Activated CD4-positive, alpha-beta T cell treated with anti-CD3 and anti-CD28 coated beads, Interleukin-2, amount 10 ng/mL, durations not matched to agents 7 days and 5 days (primary cell): ENCODE data around the gene WDR62. TPM values are rescaled to one million over a fixed set of nuclear protein-coding genes. Genes with fewer than 3 reads are reported as not detected.

Experiments
- CTCF ChIA-PET: fragments of 350-600 bp; sonication (Branson Sonifier 250); formaldehyde crosslinking; loops from one replicate; lab custom pipeline; 2021; ENCODE audit warnings: antibody characterized with exemption; lab: Charles Lee
- POLR2A ChIA-PET: fragments of 350-600 bp; sonication (Branson Sonifier 250); formaldehyde crosslinking; loops from one replicate; lab custom pipeline; 2021; ENCODE audit warnings: antibody characterized with exemption; lab: Charles Lee
- DNase-seq: peaks from one replicate; pipeline ENCODE4 v3.0.0-alpha.2; 2020
- H3K27ac Mint-ChIP-seq: one replicate; pipeline ENCODE4 v1.8.0; 2021; ENCODE audit warnings: mild to moderate bottlenecking, moderate library complexity, mixed read lengths
- H3K27me3 Mint-ChIP-seq: one replicate; pipeline ENCODE4 v1.8.0; 2021; ENCODE audit warnings: mixed read lengths
- H3K36me3 Mint-ChIP-seq: one replicate; pipeline ENCODE4 v1.8.0; 2021; ENCODE audit warnings: low read depth, mixed read lengths
- H3K4me1 Mint-ChIP-seq: one replicate; pipeline ENCODE4 v1.8.0; 2021; ENCODE audit warnings: mixed read lengths
- H3K4me3 Mint-ChIP-seq: one replicate; pipeline ENCODE4 v1.8.0; 2021; ENCODE audit warnings: mild to moderate bottlenecking, moderate library complexity, mixed read lengths
- H3K9me3 Mint-ChIP-seq: one replicate; pipeline ENCODE4 v1.8.0; 2021; ENCODE audit warnings: mixed read lengths
- total RNA-seq, 2 experiments: library from RNA; stranded (reverse); gene quantifications; one replicate each; pipeline ENCODE4 v1.2.3, GENCODE V29; 2021

WDR62 gene
- total RNA-seq, 2 experiments from 2014 or later = 33.4 to 37.1 TPM

DNA sequence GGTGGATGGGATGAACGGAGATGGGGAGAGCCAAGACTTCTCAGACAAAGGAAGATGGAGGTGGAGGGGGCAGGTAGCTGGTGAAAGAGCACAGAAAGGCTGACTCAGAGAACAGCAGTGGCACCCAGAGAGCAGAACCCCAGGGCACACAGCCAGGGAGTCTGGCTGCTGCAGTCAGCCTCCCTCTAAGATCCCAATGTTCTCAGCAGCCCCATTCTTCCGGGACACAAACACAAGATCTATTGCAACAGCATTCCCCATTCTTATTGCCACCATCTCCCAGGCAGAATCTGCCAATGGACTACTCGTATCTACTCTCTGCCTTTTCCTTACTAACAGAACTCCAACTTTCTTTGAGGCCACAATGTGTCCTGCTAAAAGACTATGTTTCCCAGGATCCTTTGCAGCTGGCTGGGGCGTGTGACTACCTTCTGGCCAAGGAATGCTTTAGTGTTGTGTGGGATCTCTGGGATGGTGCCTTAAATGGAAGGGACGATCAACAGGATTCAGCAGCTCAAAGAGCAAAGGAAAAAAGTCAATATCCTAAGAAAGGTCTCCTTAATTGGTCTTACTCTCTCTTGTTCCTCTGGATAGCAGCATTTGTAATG is 8.2 kb upstream of the WDR62 start:
- H3K27me3 Mint-ChIP-seq = no peaks in the 10 kb centered on the region
- peaks cover 9% of the 10 kb centered on the region for H3K4me1 Mint-ChIP-seq
- no peak overlapping the region for H3K27ac Mint-ChIP-seq
- H3K9me3 Mint-ChIP-seq = no peaks in the 10 kb centered on the region
- H3K4me3 Mint-ChIP-seq = no peak overlapping the region
- POLR2A ChIA-PET = no interaction called here
- CTCF ChIA-PET = interaction anchor here (0.7 to 1.3 kb wide), 2 partner anchors 15 to 67 kb away, joined by 3 read pairs; no protein-coding TSS in a partner anchor
- H3K36me3 Mint-ChIP-seq = peaks cover 8% of the 10 kb centered on the region
- no peak for DNase-seq

DNA sequence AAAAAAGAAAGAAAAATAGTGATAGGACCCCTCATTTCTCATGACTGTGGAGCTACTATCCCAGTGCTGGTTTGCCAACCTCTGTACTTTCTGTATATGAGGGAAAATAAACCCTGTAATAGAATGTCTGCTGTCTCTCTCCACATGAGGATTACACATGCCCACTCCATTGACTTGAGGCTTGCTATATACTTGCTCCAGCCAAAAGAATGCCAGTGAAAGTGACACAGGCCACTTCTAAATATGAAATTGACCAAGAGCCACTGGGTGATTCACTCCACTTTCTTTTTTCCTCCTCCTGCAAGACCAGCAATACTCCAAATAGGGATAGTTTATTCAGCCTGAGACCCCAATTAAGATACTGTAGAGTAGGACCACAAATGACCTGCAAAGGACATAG is 6.9 kb upstream of the WDR62 start:
- Mint-ChIP-seq H3K4me1 (peaks cover 15% of the 10 kb centered on the region), H3K36me3 (peaks cover 11% of the 10 kb centered on the region), H3K27me3 (no peaks in the 10 kb centered on the region), H3K4me3 (no peak overlapping the region), H3K27ac (no peak overlapping the region), H3K9me3 (no peaks in the 10 kb centered on the region)
- POLR2A ChIA-PET = no interaction called here
- CTCF ChIA-PET = interaction anchor here (0.8 to 1.3 kb wide), 2 partner anchors 10 to 14 kb away, joined by 3 read pairs; no protein-coding TSS in a partner anchor
- no peak for DNase-seq

DNA sequence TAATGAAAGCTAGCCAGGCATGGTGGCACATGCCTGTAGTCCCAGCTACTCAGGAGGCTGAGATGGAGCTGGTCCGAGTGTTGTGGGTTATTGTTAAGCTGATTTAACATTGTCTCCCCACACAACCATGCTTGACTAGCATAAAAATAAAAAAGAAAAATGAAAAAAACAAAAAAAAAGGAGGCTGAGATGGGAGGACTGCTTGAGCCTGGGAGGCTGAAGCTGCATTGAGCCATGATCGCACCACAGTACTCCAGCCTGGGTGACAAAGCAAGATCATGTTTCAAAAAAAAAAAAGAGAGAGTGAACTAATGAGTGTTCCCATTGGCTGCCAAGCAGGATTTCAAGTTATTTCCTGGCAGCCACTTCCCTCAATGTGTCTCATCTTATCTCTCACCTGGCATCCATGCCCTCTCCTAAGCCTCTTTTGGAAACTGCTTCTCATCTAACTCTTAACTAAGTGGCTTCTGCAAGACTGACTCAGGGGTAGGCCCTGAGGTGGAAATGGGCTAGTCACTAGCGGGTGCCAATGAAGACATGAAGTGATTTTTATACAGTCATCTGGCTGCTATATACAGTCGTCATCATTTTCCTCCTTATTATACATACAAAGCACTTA is 5.5 kb upstream of the WDR62 start:
- Mint-ChIP-seq H3K27me3 (no peaks in the 10 kb centered on the region), H3K9me3 (no peaks in the 10 kb centered on the region), H3K36me3 (peaks cover 11% of the 10 kb centered on the region), H3K27ac (no peak overlapping the region), H3K4me1 (peaks cover 19% of the 10 kb centered on the region), H3K4me3 (no peak overlapping the region)
- ChIA-PET POLR2A (interaction anchor here (0.6 to 0.7 kb wide), 2 partner anchors 53 to 167 kb away, joined by 3 read pairs; no protein-coding TSS in a partner anchor), CTCF (interaction anchor here (0.6 kb wide), 1 partner anchor 114 kb away, joined by 3 read pairs; no protein-coding TSS in a partner anchor)
- no peak for DNase-seq

DNA sequence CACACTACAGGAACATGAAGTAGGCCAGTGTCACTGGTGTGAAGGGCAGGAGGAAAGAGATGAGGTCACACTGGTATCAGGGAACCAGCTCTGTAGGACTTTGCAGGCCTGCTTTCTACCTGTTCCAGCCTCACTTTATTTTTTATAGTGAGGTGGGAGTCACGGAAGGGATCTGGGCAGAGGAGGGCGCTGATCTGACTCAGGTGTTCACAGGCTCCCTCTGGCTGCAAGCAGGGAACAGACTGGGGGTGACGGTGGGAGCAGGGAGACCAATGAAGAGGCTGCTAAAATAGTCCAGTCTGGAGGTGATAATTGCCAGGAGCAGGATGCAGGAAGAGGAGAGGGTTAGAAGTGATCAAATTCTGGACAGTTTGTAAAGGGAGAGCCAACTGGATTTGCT is 3.5 kb upstream of the WDR62 start:
- Mint-ChIP-seq H3K27me3 (no peaks in the 10 kb centered on the region), H3K9me3 (no peaks in the 10 kb centered on the region), H3K36me3 (peaks cover 8% of the 10 kb centered on the region), H3K4me3 (no peak overlapping the region), H3K27ac (no peak overlapping the region), H3K4me1 (peaks cover 29% of the 10 kb centered on the region)
- ChIA-PET CTCF (no interaction called here), POLR2A (no interaction called here)
- no peak for DNase-seq

DNA sequence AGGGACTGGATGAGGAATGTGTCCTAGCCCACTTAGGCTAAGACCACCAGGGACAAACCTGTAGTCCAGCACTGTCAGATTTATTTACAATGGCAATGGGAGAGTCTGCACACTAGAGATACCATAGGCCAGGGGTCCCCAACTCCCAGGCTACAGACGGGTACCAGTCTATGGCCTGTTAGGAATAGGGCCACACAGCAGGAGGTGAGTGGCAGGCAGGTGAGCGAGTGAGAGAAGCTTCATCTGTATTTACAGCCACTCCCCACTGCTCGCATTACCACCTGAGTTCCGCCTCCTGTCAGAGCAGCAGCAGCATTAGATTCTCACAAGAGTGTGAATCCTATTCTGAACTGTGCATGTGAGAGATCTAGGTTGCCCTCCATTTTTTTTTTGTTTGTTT is 3.1 kb upstream of the WDR62 start:
- Mint-ChIP-seq H3K4me3 (no peak overlapping the region), H3K36me3 (peaks cover 11% of the 10 kb centered on the region), H3K4me1 (peaks cover 33% of the 10 kb centered on the region), H3K27ac (no peak overlapping the region), H3K27me3 (no peaks in the 10 kb centered on the region), H3K9me3 (no peaks in the 10 kb centered on the region)
- DNase-seq = no peak
- CTCF ChIA-PET = no interaction called here
- POLR2A ChIA-PET = no interaction called here

DNA sequence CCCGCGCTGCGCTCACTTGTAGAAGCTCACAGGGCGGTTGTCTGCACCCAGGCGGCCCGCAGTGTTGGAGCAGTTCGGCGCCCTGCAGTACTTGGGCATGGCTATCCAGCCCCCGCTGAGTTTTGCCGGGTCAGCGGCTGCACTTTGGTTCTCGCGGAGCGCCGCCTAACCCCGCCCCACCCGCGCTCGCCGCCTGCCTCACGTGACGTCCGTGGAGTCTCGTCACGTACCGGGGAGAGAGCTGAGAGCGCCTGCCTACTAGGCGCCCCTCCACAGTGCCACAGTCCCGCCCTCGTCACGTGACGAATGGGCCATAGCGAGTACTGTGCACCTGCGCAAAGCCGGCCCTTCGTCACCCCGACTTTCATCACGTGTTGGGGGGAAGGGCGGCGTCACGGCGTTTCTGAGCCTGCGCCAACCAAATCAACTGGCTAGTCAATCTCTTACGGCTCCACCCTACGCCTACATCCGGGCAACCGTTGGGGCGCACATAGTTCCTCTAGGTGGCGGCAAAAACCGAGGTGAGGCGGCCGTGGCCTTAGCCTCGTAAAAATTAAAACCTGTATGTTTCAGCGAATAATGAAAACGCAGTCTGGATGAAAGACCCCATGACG is 471 bp upstream of the WDR62 start, which contains the start of gene THAP8:
Gene THAP8 (minus strand): TSS at position 167 of the 614 bp plus-strand sequence. CDS start 68 bp downstream, at position 99.
- H3K4me3 Mint-ChIP-seq = peak within 1 kb of the TSS; percentile 98
- H3K4me1 Mint-ChIP-seq = peaks cover 46% of the 10 kb centered on the region

DNA sequence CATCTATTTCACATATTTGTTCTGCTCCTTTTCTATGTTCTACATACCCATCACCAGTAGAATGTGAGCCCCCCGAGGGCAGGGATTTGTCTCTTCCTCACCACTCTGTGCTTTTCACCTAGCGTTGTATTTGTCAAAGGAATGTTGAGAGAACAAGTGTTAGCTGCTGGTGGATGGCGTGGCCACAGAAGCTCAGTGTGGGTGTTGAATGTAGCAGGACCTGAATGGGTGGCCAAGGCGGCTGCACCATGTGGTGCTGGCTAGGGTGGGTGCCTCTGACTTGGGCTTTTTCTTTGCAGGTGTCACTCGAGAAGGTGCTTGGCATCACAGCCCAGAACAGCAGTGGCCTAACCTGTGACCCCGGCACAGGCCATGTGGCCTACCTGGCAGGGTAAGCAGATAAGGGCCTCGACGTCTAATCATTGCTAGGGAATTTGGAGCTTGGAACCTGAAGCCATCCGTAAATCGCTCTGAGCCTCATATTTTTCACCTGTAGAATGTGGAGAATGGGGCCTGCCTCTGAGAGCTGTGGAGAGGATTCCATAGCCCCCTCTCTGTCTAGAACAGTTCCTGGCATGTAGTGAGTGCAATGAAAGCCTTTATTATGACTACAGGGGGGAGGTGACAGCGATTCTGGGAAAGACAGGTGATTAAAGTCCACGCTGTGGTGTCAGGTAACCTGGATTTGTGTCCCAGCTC is 3.9 kb downstream of the WDR62 start:
- peaks cover 39% of the 10 kb centered on the region for H3K36me3 Mint-ChIP-seq
- H3K27me3 Mint-ChIP-seq = no peaks in the 10 kb centered on the region
- peak overlapping the region; percentile 25 for H3K27ac Mint-ChIP-seq
- H3K9me3 Mint-ChIP-seq = no peaks in the 10 kb centered on the region
- H3K4me1 Mint-ChIP-seq = peaks cover 30% of the 10 kb centered on the region
- POLR2A ChIA-PET = no interaction called here
- no peak overlapping the region for H3K4me3 Mint-ChIP-seq
- CTCF ChIA-PET = no interaction called here
- no peak for DNase-seq

More for the DNA sequence above, 471 bp upstream of the WDR62 start, which contains the start of gene THAP8:
- Mint-ChIP-seq H3K9me3 (no peaks in the 10 kb centered on the region), H3K27ac (peak within 1 kb of the TSS; percentile 97), H3K27me3 (no peaks in the 10 kb centered on the region), H3K36me3 (peaks cover 24% of the 10 kb centered on the region)
- DNase-seq = peak; percentile 100
- ChIA-PET POLR2A (interaction anchor here (0.8 kb wide), 1 partner anchor 40 kb away, joined by 3 read pairs; the partner anchor contains the start of gene ALKBH6), CTCF (interaction anchor here (0.8 to 1.4 kb wide), 3 partner anchors 10 to 87 kb away, joined by 3 read pairs; no protein-coding TSS in a partner anchor)

DNA sequence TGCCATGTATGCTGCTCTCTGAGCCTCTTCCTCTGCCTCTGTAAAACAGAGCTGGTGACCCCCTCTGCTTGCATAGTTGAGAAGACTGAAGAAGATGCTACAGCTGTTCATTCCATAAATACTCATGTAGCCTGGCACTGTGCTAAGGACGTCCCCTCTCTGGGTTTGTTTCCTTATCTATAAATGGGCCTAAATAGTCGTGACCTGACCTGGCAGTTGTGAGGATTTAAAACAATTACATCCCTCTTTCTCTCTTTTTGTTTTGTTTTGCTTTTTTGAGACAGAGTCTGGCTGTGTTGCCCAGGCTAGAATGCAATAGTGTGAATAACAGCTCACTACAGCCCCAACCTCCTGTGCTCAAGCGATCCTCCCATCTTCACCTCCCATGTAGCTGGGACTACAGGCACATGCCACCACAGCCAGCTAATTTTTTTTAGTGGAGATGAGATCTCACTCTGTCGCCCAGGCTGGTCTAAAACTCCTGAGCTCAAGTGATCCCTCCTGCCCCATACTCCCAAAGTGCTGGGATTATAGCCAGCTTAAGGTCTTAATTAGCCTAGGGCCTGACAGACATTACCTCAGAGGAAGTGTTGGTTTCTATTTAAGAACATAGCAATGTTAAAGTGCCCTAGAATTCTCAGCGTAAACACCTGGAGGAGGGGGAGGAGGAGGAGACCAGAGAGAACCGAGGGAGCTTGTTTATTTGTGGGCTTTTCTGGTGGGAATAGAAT is 4.6 kb downstream of the WDR62 start:
- Mint-ChIP-seq H3K27ac (no peak overlapping the region), H3K9me3 (no peaks in the 10 kb centered on the region), H3K4me3 (no peak overlapping the region), H3K27me3 (no peaks in the 10 kb centered on the region), H3K36me3 (peaks cover 42% of the 10 kb centered on the region), H3K4me1 (peaks cover 27% of the 10 kb centered on the region)
- ChIA-PET POLR2A (no interaction called here), CTCF (no interaction called here)
- DNase-seq = no peak

DNA sequence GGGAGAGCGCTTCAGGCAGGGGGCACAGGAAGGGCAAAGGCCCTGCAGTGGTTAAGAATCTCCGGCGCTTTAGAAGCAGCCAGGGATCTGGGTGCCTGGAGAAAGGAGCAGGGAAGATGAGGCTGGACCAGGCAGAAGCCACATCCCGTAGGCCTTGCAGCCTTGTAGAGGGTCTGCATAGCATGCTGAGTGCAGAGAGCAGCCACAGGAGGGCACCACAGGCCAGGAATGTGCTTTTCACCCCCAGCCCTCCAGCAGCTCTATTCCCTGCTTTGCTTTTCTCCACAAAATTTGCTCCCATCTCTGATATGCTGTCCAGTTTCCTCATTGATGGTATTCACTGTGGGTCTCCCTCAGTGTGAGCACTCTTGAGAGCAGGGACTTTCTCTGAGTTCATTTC is 5.7 kb downstream of the WDR62 start:
- ChIA-PET POLR2A (interaction anchor here (0.6 kb wide), 1 partner anchor 36 kb away, joined by 3 read pairs; no protein-coding TSS in a partner anchor), CTCF (interaction anchor here (0.5 to 1.3 kb wide), 3 partner anchors 10 to 403 kb away, joined by 3 to 7 read pairs (median 3); no protein-coding TSS in a partner anchor)
- Mint-ChIP-seq H3K4me3 (no peak overlapping the region), H3K9me3 (no peaks in the 10 kb centered on the region), H3K4me1 (peaks cover 24% of the 10 kb centered on the region), H3K27me3 (no peaks in the 10 kb centered on the region), H3K36me3 (peaks cover 47% of the 10 kb centered on the region), H3K27ac (no peak overlapping the region)
- DNase-seq = peak; percentile 12

DNA sequence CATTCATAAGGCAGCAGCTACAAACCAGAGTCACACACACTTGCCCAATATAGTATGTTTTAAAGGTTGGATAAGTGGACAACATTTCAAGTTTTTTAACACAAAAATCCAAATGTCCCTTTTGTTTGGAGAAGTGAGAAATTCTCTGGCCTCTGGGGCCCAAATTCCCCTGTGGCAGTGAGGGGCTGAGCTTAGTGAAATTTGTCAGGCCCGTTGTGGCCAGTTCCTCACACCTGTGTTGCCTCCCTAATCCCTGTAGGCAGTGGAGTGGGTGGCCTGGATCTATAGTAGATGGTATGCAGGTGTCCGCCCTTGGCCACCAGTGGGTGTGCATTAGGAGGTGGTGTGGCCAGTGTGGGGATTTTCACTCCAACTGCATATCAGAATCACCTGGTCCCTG is 6.7 kb downstream of the WDR62 start:
- ChIA-PET POLR2A (interaction anchor here (0.7 to 1.1 kb wide), 2 partner anchors 54 to 93 kb away, joined by 3 to 4 read pairs; partner anchors contain the start of gene POLR2I), CTCF (interaction anchor here (0.6 to 1.3 kb wide), 5 partner anchors 11 to 126 kb away, joined by 3 to 7 read pairs (median 3); no protein-coding TSS in a partner anchor)
- H3K9me3 Mint-ChIP-seq = no peaks in the 10 kb centered on the region
- H3K27ac Mint-ChIP-seq = no peak overlapping the region
- no peak overlapping the region for H3K4me3 Mint-ChIP-seq
- no peaks in the 10 kb centered on the region for H3K27me3 Mint-ChIP-seq
- peaks cover 48% of the 10 kb centered on the region for H3K36me3 Mint-ChIP-seq
- no peak for DNase-seq
- peaks cover 16% of the 10 kb centered on the region for H3K4me1 Mint-ChIP-seq

DNA sequence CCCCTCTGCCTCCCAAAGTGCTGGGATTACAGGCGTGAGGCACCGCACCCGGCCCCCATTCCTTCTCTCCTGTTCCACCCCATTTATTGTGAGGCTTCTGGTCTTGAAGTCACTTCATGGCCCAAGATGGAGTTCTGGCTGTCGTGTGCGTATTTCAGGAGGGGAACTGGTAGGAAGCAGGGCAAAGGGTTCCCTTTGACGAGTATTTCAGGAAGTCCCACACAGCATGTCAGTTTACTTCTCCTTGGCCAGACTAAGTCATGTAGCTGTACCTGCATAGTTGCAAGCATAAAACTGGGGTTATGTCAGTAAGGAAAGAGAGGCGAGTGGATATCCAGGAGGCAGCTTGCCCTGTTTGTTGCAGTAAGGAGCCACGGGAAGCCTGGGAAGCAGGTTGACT is 10.1 kb downstream of the WDR62 start:
- H3K36me3 Mint-ChIP-seq = peaks cover 46% of the 10 kb centered on the region
- CTCF ChIA-PET = no interaction called here

DNA sequence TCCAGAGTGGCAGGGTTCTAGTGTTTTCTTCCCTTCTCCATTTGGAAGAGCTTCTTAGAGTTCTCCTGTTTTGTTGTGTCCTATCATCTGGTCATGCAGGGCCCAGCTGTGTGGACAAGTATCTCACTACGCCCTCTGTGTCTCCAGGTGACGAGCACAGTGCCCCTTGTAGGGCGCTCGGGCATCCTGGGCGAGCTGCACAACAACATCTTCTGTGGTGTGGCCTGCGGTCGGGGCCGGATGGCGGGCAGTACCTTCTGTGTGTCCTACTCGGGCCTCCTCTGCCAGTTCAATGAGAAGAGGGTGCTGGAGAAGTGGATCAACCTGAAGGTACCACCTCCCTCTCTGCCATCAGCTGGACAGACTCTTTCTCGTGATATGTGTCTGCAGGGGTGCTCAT is 13.0 kb downstream of the WDR62 start:
- Mint-ChIP-seq H3K9me3 (no peaks in the 10 kb centered on the region), H3K4me3 (no peak overlapping the region), H3K27me3 (no peaks in the 10 kb centered on the region), H3K27ac (no peak overlapping the region), H3K36me3 (peaks cover 53% of the 10 kb centered on the region), H3K4me1 (no peaks in the 10 kb centered on the region)
- POLR2A ChIA-PET = no interaction called here
- CTCF ChIA-PET = interaction anchor here (0.9 to 1.7 kb wide), 3 partner anchors 11 to 38 kb away, joined by 3 to 4 read pairs (median 3); no protein-coding TSS in a partner anchor
- DNase-seq = no peak

More for the DNA sequence above, 10.1 kb downstream of the WDR62 start:
- POLR2A ChIA-PET = no interaction called here
- DNase-seq = no peak
- Mint-ChIP-seq H3K4me3 (no peak overlapping the region), H3K4me1 (no peaks in the 10 kb centered on the region), H3K27ac (no peak overlapping the region), H3K27me3 (no peaks in the 10 kb centered on the region), H3K9me3 (no peaks in the 10 kb centered on the region)
